MM.1S (cell line): ENCODE measurements around the gene PAK1.

Experiments
- DNase-seq: peaks from one replicate; pipeline ENCODE4 v3.0.0-alpha.2; 2015
- H2AFZ ChIP-seq: fragments of 300-600 bp; sonication (generic); 2 replicates; pipeline ENCODE4 v1.6.0; 2016; ENCODE audit warnings: antibody characterized with exemption, low read length
- H3F3A ChIP-seq: fragments of 300-600 bp; sonication (generic); 2 replicates; pipeline ENCODE4 v1.6.1; 2016; ENCODE audit warnings: mild to moderate bottlenecking, antibody characterized with exemption, low read length, moderate library complexity, mixed read lengths; ENCODE audit not compliant: insufficient read depth
- H3K27ac ChIP-seq: fragments of 300-600 bp; sonication (generic); 2 replicates; pipeline ENCODE4 v1.5.1; 2016; ENCODE audit warnings: mild to moderate bottlenecking, low read length
- H3K27me3 ChIP-seq: fragments of 300-600 bp; sonication (generic); replicated peaks from 2 replicates; pipeline ENCODE4 v1.6.0; 2016; ENCODE audit warnings: low read length; ENCODE audit not compliant: insufficient read depth
- H3K36me3 ChIP-seq: fragments of 300-600 bp; sonication (generic); replicated peaks from 2 replicates; pipeline ENCODE4 v1.6.1; 2016; ENCODE audit warnings: mild to moderate bottlenecking, low read length, mixed read lengths; ENCODE audit not compliant: insufficient read depth
- H3K4me1 ChIP-seq: fragments of 300-600 bp; sonication (generic); 2 replicates; pipeline ENCODE4 v1.6.1; 2016; ENCODE audit warnings: low read length, mixed read lengths
- H3K4me2 ChIP-seq: fragments of 300-600 bp; sonication (generic); 2 replicates; pipeline ENCODE4 v1.6.0; 2016; ENCODE audit warnings: low read depth, low read length
- H3K4me3 ChIP-seq: fragments of 300-600 bp; sonication (generic); 2 replicates; pipeline ENCODE4 v1.5.1; 2016; ENCODE audit warnings: low read length, mixed read lengths
- H3K79me2 ChIP-seq: fragments of 300-600 bp; sonication (generic); 2 replicates; pipeline ENCODE4 v1.6.1; 2016; ENCODE audit warnings: mixed run types, low read length, mixed read lengths
- H3K9ac ChIP-seq: fragments of 300-600 bp; sonication (generic); 2 replicates; pipeline ENCODE4 v1.6.1; 2016; ENCODE audit warnings: low read length, mixed read lengths
- H3K9me2 ChIP-seq: fragments of 300-600 bp; sonication (generic); replicated peaks from 2 replicates; pipeline ENCODE4 v1.6.1; 2016; ENCODE audit warnings: mild to moderate bottlenecking, low read length, mixed read lengths; ENCODE audit not compliant: insufficient read depth
- H3K9me3 ChIP-seq: fragments of 300-600 bp; sonication (generic); replicated peaks from 2 replicates; pipeline ENCODE4 v1.6.1; 2016; ENCODE audit warnings: mild to moderate bottlenecking, low read length, mixed read lengths; ENCODE audit not compliant: insufficient read depth
- H4K20me1 ChIP-seq: fragments of 300-600 bp; sonication (generic); 2 replicates; pipeline ENCODE4 v1.6.1; 2016; ENCODE audit warnings: mild to moderate bottlenecking, low read length, moderate library complexity, mixed read lengths; ENCODE audit not compliant: insufficient read depth
- CTCF ChIP-seq: fragments of 300-600 bp; sonication (generic); IDR thresholded peaks from 2 replicates; pipeline ENCODE4 v1.5.1; 2016; ENCODE audit warnings: antibody characterized with exemption, low read length, mixed read lengths
- EZH2 ChIP-seq: fragments of 300-600 bp; sonication (generic); optimal IDR thresholded peaks from 2 replicates; pipeline ENCODE3; 2017; ENCODE audit warnings: low read depth, mild to moderate bottlenecking, antibody characterized with exemption, low read length, mixed read lengths
- EZH2phosphoT487 ChIP-seq: fragments of 300-600 bp; sonication (generic); IDR thresholded peaks from 2 replicates; pipeline ENCODE4 v1.6.1; 2018; ENCODE audit warnings: antibody characterized with exemption, low read length

Gene PAK1

GRCh38 chr11:77411137-77411707, 62.7 kb downstream of the PAK1 start:
- Histone ChIP-seq H3K4me1 (peaks cover 21% of the 10 kb centered on the region), H3F3A (no peaks in the 10 kb centered on the region), H3K4me3 (peak overlapping the region; percentile 75), H3K27me3 (no peaks in the 10 kb centered on the region), H3K79me2 (peaks cover 46% of the 10 kb centered on the region), H4K20me1 (no peaks in the 10 kb centered on the region), H3K36me3 (no peaks in the 10 kb centered on the region), H3K27ac (peak overlapping the region; percentile 39; the same call in 1 of the 2 replicates), H3K9me2 (no peaks in the 10 kb centered on the region), H3K9ac (peak overlapping the region; percentile 77), H3K4me2 (peak overlapping the region; percentile 97), H3K9me3 (no peaks in the 10 kb centered on the region), H2AFZ (peak overlapping the region; percentile 92)
- no peak for TF ChIP-seq EZH2
- TF ChIP-seq CTCF = no peak
- TF ChIP-seq EZH2phosphoT487 = no peak
- peak; percentile 30 for DNase-seq

- H3K4me2 ChIP-seq = peak overlapping the region; percentile 97; the same call in 1 of the 2 replicates
- no peaks in the 10 kb centered on the region for H3F3A ChIP-seq
- no peaks in the 10 kb centered on the region for H3K9me3 ChIP-seq
- no peak overlapping the region for H2AFZ ChIP-seq
- H4K20me1 ChIP-seq = no peaks in the 10 kb centered on the region
- no peaks in the 10 kb centered on the region for H3K9me2 ChIP-seq
- TF ChIP-seq EZH2phosphoT487 = no peak
- TF ChIP-seq CTCF = no peak
- TF ChIP-seq EZH2 = no peak
- no peaks in the 10 kb centered on the region for H3K27me3 ChIP-seq
- no peak for DNase-seq
- no peak overlapping the region; the same call in 1 of the 2 replicates for H3K4me3 ChIP-seq
- H3K36me3 ChIP-seq = no peaks in the 10 kb centered on the region
- peaks cover 52% of the 10 kb centered on the region for H3K79me2 ChIP-seq
- no peak overlapping the region for H3K9ac ChIP-seq
- H3K27ac ChIP-seq = no peak overlapping the region
- H3K4me1 ChIP-seq = peaks cover 21% of the 10 kb centered on the region
Measured at GRCh38 chr11:77410076-77410827, 63.6 kb downstream of the PAK1 start.

GRCh38 chr11:77409046-77409445, 64.8 kb downstream of the PAK1 start:
- no peaks in the 10 kb centered on the region for H3K27me3 ChIP-seq
- H3K4me3 ChIP-seq = no peak overlapping the region
- H2AFZ ChIP-seq = no peak overlapping the region
- H3K9me2 ChIP-seq = no peaks in the 10 kb centered on the region
- TF ChIP-seq EZH2 (no peak), CTCF (no peak), EZH2phosphoT487 (no peak)
- H3K4me1 ChIP-seq = peaks cover 21% of the 10 kb centered on the region
- no peaks in the 10 kb centered on the region for H3K36me3 ChIP-seq
- H4K20me1 ChIP-seq = no peaks in the 10 kb centered on the region
- H3F3A ChIP-seq = no peaks in the 10 kb centered on the region
- DNase-seq = no peak
- H3K9me3 ChIP-seq = no peaks in the 10 kb centered on the region
- no peak overlapping the region for H3K4me2 ChIP-seq
- H3K27ac ChIP-seq = no peak overlapping the region
- peaks cover 55% of the 10 kb centered on the region for H3K79me2 ChIP-seq
- H3K9ac ChIP-seq = no peak overlapping the region
